Measurements from ENCODE around the gene NXPH4.

Gene NXPH4

GRCh38 chr12:57244312-57244696, 27.7 kb downstream of the NXPH4 start:
- no peaks in the 10 kb centered on the region for H3K9me3 Mint-ChIP-seq
- peak overlapping the region; percentile 77 for H3K4me3 Mint-ChIP-seq
- peaks cover 8% of the 10 kb centered on the region for H3K36me3 Mint-ChIP-seq
- no peak overlapping the region for H3K27ac Mint-ChIP-seq
- peaks cover 58% of the 10 kb centered on the region for H3K4me1 Mint-ChIP-seq
- ATAC-seq: no peak
- H3K27me3 Mint-ChIP-seq: peaks cover 9% of the 10 kb centered on the region

GRCh38 chr12:57247041-57247440, 30.4 kb downstream of the NXPH4 start:
- Mint-ChIP-seq H3K27ac (no peak overlapping the region), H3K4me3 (no peak overlapping the region), H3K9me3 (no peaks in the 10 kb centered on the region), H3K36me3 (peaks cover 8% of the 10 kb centered on the region), H3K4me1 (peaks cover 35% of the 10 kb centered on the region), H3K27me3 (peaks cover 9% of the 10 kb centered on the region)
- ATAC-seq: no peak

GRCh38 chr12:57248934-57249742, 32.5 kb downstream of the NXPH4 start:
- peaks cover 15% of the 10 kb centered on the region for H3K4me1 Mint-ChIP-seq
- H3K27ac Mint-ChIP-seq: peak overlapping the region; percentile 43
- H3K27me3 Mint-ChIP-seq: no peaks in the 10 kb centered on the region
- peak overlapping the region; percentile 59 for H3K4me3 Mint-ChIP-seq
- no peaks in the 10 kb centered on the region for H3K9me3 Mint-ChIP-seq
- peaks cover 17% of the 10 kb centered on the region for H3K36me3 Mint-ChIP-seq
- no peak for ATAC-seq

GRCh38 chr12:57250541-57250940, 33.9 kb downstream of the NXPH4 start:
- H3K27ac Mint-ChIP-seq: no peak overlapping the region
- ATAC-seq: no peak
- H3K27me3 Mint-ChIP-seq: no peaks in the 10 kb centered on the region
- peaks cover 28% of the 10 kb centered on the region for H3K36me3 Mint-ChIP-seq
- no peaks in the 10 kb centered on the region for H3K9me3 Mint-ChIP-seq
- peaks cover 13% of the 10 kb centered on the region for H3K4me1 Mint-ChIP-seq
- H3K4me3 Mint-ChIP-seq: no peak overlapping the region

GRCh38 chr12:57250956-57251355, 34.4 kb downstream of the NXPH4 start, which contains the start of gene STAC3:
STAC3 (minus strand) TSS chr12:57251187; CDS start chr12:57249636, 1,551 bp downstream.
- Mint-ChIP-seq H3K27me3 (no peaks in the 10 kb centered on the region), H3K4me3 (no peak within 1 kb of the TSS), H3K27ac (no peak within 1 kb of the TSS), H3K9me3 (no peaks in the 10 kb centered on the region), H3K4me1 (peaks cover 13% of the 10 kb centered on the region), H3K36me3 (peaks cover 32% of the 10 kb centered on the region)
- no peak for ATAC-seq

GRCh38 chr12:57254506-57255280, 38.1 kb downstream of the NXPH4 start:
- Mint-ChIP-seq H3K27ac (no peak overlapping the region), H3K36me3 (peaks cover 43% of the 10 kb centered on the region), H3K27me3 (no peaks in the 10 kb centered on the region), H3K9me3 (no peaks in the 10 kb centered on the region), H3K4me1 (peaks cover under 1% of the 10 kb centered on the region), H3K4me3 (no peak overlapping the region)
- no peak for ATAC-seq

- no peak overlapping the region for H3K4me3 Mint-ChIP-seq
- no peaks in the 10 kb centered on the region for H3K27me3 Mint-ChIP-seq
- peaks cover 49% of the 10 kb centered on the region for H3K36me3 Mint-ChIP-seq
- H3K27ac Mint-ChIP-seq: no peak overlapping the region
- no peak for ATAC-seq
- no peaks in the 10 kb centered on the region for H3K4me1 Mint-ChIP-seq
- H3K9me3 Mint-ChIP-seq: no peaks in the 10 kb centered on the region
Measured at GRCh38 chr12:57255916-57256315, 39.3 kb downstream of the NXPH4 start.

- Mint-ChIP-seq H3K9me3 (no peaks in the 10 kb centered on the region), H3K27me3 (no peaks in the 10 kb centered on the region), H3K4me3 (no peak overlapping the region), H3K36me3 (peaks cover 39% of the 10 kb centered on the region), H3K4me1 (peaks cover 7% of the 10 kb centered on the region), H3K27ac (no peak overlapping the region)
- no peak for ATAC-seq
Measured at GRCh38 chr12:57258977-57259970, 42.7 kb downstream of the NXPH4 start.

- peaks cover 38% of the 10 kb centered on the region for H3K36me3 Mint-ChIP-seq
- H3K9me3 Mint-ChIP-seq: no peaks in the 10 kb centered on the region
- H3K27me3 Mint-ChIP-seq: no peaks in the 10 kb centered on the region
- H3K4me3 Mint-ChIP-seq: no peak overlapping the region
- H3K27ac Mint-ChIP-seq: no peak overlapping the region
- H3K4me1 Mint-ChIP-seq: peaks cover 7% of the 10 kb centered on the region
- no peak for ATAC-seq
Measured at GRCh38 chr12:57260366-57260765, 43.8 kb downstream of the NXPH4 start.

GRCh38 chr12:57261428-57261865, 44.9 kb downstream of the NXPH4 start:
- Mint-ChIP-seq H3K36me3 (peaks cover 32% of the 10 kb centered on the region), H3K4me1 (peaks cover 7% of the 10 kb centered on the region)

GRCh38 chr12:57262126-57262822, 45.7 kb downstream of the NXPH4 start:
- Mint-ChIP-seq H3K36me3 (peaks cover 33% of the 10 kb centered on the region), H3K9me3 (no peaks in the 10 kb centered on the region), H3K4me3 (no peak overlapping the region), H3K27me3 (no peaks in the 10 kb centered on the region), H3K27ac (no peak overlapping the region), H3K4me1 (peaks cover 7% of the 10 kb centered on the region)
- no peak for ATAC-seq

More at GRCh38 chr12:57261428-57261865, 44.9 kb downstream of the NXPH4 start:
- Mint-ChIP-seq H3K4me3 (no peak overlapping the region), H3K27me3 (no peaks in the 10 kb centered on the region), H3K9me3 (no peaks in the 10 kb centered on the region), H3K27ac (no peak overlapping the region)
- no peak for ATAC-seq

- H3K27ac Mint-ChIP-seq: no peak overlapping the region
- H3K9me3 Mint-ChIP-seq: no peaks in the 10 kb centered on the region
- no peak overlapping the region for H3K4me3 Mint-ChIP-seq
- no peak for ATAC-seq
- peaks cover 39% of the 10 kb centered on the region for H3K36me3 Mint-ChIP-seq
- no peaks in the 10 kb centered on the region for H3K27me3 Mint-ChIP-seq
- H3K4me1 Mint-ChIP-seq: peaks cover 7% of the 10 kb centered on the region
Measured at GRCh38 chr12:57263096-57263495, 46.5 kb downstream of the NXPH4 start.

GRCh38 chr12:57266681-57267080, 50.1 kb downstream of the NXPH4 start:
- no peaks in the 10 kb centered on the region for H3K27me3 Mint-ChIP-seq
- H3K4me3 Mint-ChIP-seq: no peak overlapping the region
- peak overlapping the region; percentile 41 for H3K27ac Mint-ChIP-seq
- peaks cover 7% of the 10 kb centered on the region for H3K4me1 Mint-ChIP-seq
- ATAC-seq: no peak
- no peaks in the 10 kb centered on the region for H3K9me3 Mint-ChIP-seq
- peaks cover 51% of the 10 kb centered on the region for H3K36me3 Mint-ChIP-seq

- ATAC-seq: no peak
- no peak overlapping the region for H3K4me3 Mint-ChIP-seq
- H3K36me3 Mint-ChIP-seq: peaks cover 59% of the 10 kb centered on the region
- H3K9me3 Mint-ChIP-seq: no peaks in the 10 kb centered on the region
- H3K27me3 Mint-ChIP-seq: no peaks in the 10 kb centered on the region
- H3K4me1 Mint-ChIP-seq: peaks cover 7% of the 10 kb centered on the region
- peak overlapping the region; percentile 13 for H3K27ac Mint-ChIP-seq
Measured at GRCh38 chr12:57268264-57268663, 51.7 kb downstream of the NXPH4 start.
